GM21576 (cell line): ENCODE measurements around the gene TEAD4.

Experiments
- ATAC-seq: cut with Tn5 transposase; IDR thresholded peaks from one replicate; pipeline ENCODE4 v1.9.1; 2021; ENCODE audit warnings: mild to moderate bottlenecking, moderate library complexity; ENCODE audit not compliant: unreplicated experiment

Gene TEAD4

GRCh38 chr12:2960390-2960956 lies 1.3 kb downstream of the TEAD4 start:
- ATAC-seq: no peak

- no peak for ATAC-seq
These were observed 1.9 kb downstream of the TEAD4 start for GRCh38 chr12:2960996-2961616.

GRCh38 chr12:2961705-2962104 lies 2.5 kb downstream of the TEAD4 start:
- ATAC-seq: no peak

GRCh38 chr12:2963154-2963759 lies 4.1 kb downstream of the TEAD4 start:
- ATAC-seq: no peak

GRCh38 chr12:2963760-2964292 lies 4.6 kb downstream of the TEAD4 start:
- no peak for ATAC-seq

- ATAC-seq: no peak
These were observed 8.5 kb downstream of the TEAD4 start for GRCh38 chr12:2967651-2968050.

- no peak for ATAC-seq
These were observed 11.5 kb downstream of the TEAD4 start for GRCh38 chr12:2970744-2971143.

- no peak for ATAC-seq
These were observed 14.4 kb downstream of the TEAD4 start for GRCh38 chr12:2973566-2973965.

GRCh38 chr12:2974560-2974971 lies 15.4 kb downstream of the TEAD4 start:
- ATAC-seq: no peak

GRCh38 chr12:2976581-2976996 lies 17.4 kb downstream of the TEAD4 start:
- no peak for ATAC-seq

GRCh38 chr12:2977776-2978175 lies 18.6 kb downstream of the TEAD4 start:
- no peak for ATAC-seq

- no peak for ATAC-seq
These were observed 20.6 kb downstream of the TEAD4 start for GRCh38 chr12:2979806-2980205.

GRCh38 chr12:2980630-2981029 lies 21.4 kb downstream of the TEAD4 start:
- ATAC-seq: no peak

GRCh38 chr12:2982361-2982760 lies 23.2 kb downstream of the TEAD4 start:
- no peak for ATAC-seq

GRCh38 chr12:2984249-2984648 lies 25.1 kb downstream of the TEAD4 start:
- ATAC-seq: no peak

- no peak for ATAC-seq
These were observed 25.5 kb downstream of the TEAD4 start for GRCh38 chr12:2984698-2985097.

GRCh38 chr12:2986876-2987275 lies 27.7 kb downstream of the TEAD4 start:
- no peak for ATAC-seq

GRCh38 chr12:2988494-2988893 lies 29.3 kb downstream of the TEAD4 start:
- no peak for ATAC-seq

GRCh38 chr12:2992724-2993123 lies 33.5 kb downstream of the TEAD4 start:
- ATAC-seq: no peak

- no peak for ATAC-seq
These were observed 38.9 kb downstream of the TEAD4 start for GRCh38 chr12:2997989-2998670.

GRCh38 chr12:2998789-2999264 lies 39.6 kb downstream of the TEAD4 start:
- ATAC-seq: no peak
